ENCODE measurements around the gene SOX8. TPM values are rescaled to one million over a fixed set of nuclear protein-coding genes. Genes with fewer than 3 reads are reported as not detected.

The SOX8 gene
- total RNA-seq, 1 experiment from 2014 or later, result 0.97 TPM

Other genes starting within 250 kb of the SOX8 start
- 32.4 and 36.8 TPM in 2 replicates for gene CIAO3, start 240.8 kb upstream of the SOX8 start, total RNA-seq (2014; rRNA removed; shearing (Covaris generic))
- 0.29 and 0.54 TPM in 2 replicates for gene MSLN, start 221.0 kb upstream of the SOX8 start, total RNA-seq (2014; rRNA removed; shearing (Covaris generic))
- 31.7 and 33.1 TPM in 2 replicates for gene RPUSD1, start 193.4 kb upstream of the SOX8 start, total RNA-seq (2014; rRNA removed; shearing (Covaris generic))
- gene CHTF18, start 193.2 kb upstream of the SOX8 start, total RNA-seq (2014; rRNA removed; shearing (Covaris generic)), result 10.9 and 12.1 TPM in 2 replicates
- gene GNG13, start 181.0 kb upstream of the SOX8 start, total RNA-seq (2014; rRNA removed; shearing (Covaris generic)), result not detected in 2 replicates
- 15.6 and 16.2 TPM in 2 replicates for gene LMF1, start 10.8 kb upstream of the SOX8 start, total RNA-seq (2014; rRNA removed; shearing (Covaris generic))
- gene SSTR5, start 91.0 kb downstream of the SOX8 start, total RNA-seq (2014; rRNA removed; shearing (Covaris generic)), result 0.40 TPM in 1 of 2 replicates, not detected in the other
- not detected in 2 replicates for gene C1QTNF8, start 114.5 kb downstream of the SOX8 start, total RNA-seq (2014; rRNA removed; shearing (Covaris generic))
- gene CACNA1H, start 171.3 kb downstream of the SOX8 start, total RNA-seq (2014; rRNA removed; shearing (Covaris generic)), result 3.9 and 4.2 TPM in 2 replicates
- not detected in 2 replicates for gene TPSG1, start 243.5 kb downstream of the SOX8 start, total RNA-seq (2014; rRNA removed; shearing (Covaris generic))
- not detected in 2 replicates for gene TPSB2, start 248.4 kb downstream of the SOX8 start, total RNA-seq (2014; rRNA removed; shearing (Covaris generic))